ENCODE data around the gene CELA3A. TPM values are rescaled to one million over a fixed set of nuclear protein-coding genes. Genes with fewer than 3 reads are reported as not detected.

CELA3A gene
- total RNA-seq, 1 experiment from 2014 or later, result not detected

GRCh38 chr1:22045604-22046228 lies 44.3 kb downstream of the CELA3A start:
- intact Hi-C loops (cut with micrococcal nuclease; ENCODE audit: unreplicated experiment), result no loop called here
- H3K4me3 ChIP-seq (ENCODE audit: low read depth, low read length, poor library complexity, severe bottlenecking), result no peak overlapping the region
- ChIA-PET POLR2A (ENCODE audit: low non-redundant PET) (interaction anchor here (0.6 kb wide), 1 partner anchor 1160 kb away, joined by 4 read pairs; no protein-coding TSS in a partner anchor), CTCF (no interaction called here)
- TF ChIP-seq CTCF (conservative IDR thresholded peaks at IDR 0.05; ENCODE audit: low read depth, low read length) (no peak), EZH2 (IDR thresholded peaks at IDR 0.05; ENCODE audit: borderline replicate concordance, low read depth, low read length, poor library complexity, severe bottlenecking) (no peak)
- no peaks in the 10 kb centered on the region for H3K9me3 ChIP-seq (ENCODE audit: low read depth, low read length, poor library complexity, severe bottlenecking)
- H3K27ac ChIP-seq (ENCODE audit: low read depth, low read length, poor library complexity, severe bottlenecking), result no peak overlapping the region
- no peaks in the 10 kb centered on the region for H3K36me3 ChIP-seq (ENCODE audit: insufficient read depth, low read length, poor library complexity, severe bottlenecking)
- no peak for DNase-seq (ENCODE audit: low spot score)
- no TSS peak for BruUV-seq (replicated peaks)
- H3K4me1 ChIP-seq (ENCODE audit: insufficient read depth, low read length, poor library complexity, severe bottlenecking), result peaks cover 7% of the 10 kb centered on the region
- H3K27me3 ChIP-seq (replicated peaks; ENCODE audit: insufficient read depth, low read depth, low read length, poor library complexity), result no peaks in the 10 kb centered on the region

GRCh38 chr1:22048351-22049192 lies 47.1 kb downstream of the CELA3A start:
- TF ChIP-seq CTCF (conservative IDR thresholded peaks at IDR 0.05; ENCODE audit: low read depth, low read length) (no peak), EZH2 (IDR thresholded peaks at IDR 0.05; ENCODE audit: borderline replicate concordance, low read depth, low read length, poor library complexity, severe bottlenecking) (no peak)
- H3K27ac ChIP-seq (ENCODE audit: low read depth, low read length, poor library complexity, severe bottlenecking), result no peak overlapping the region
- CTCF ChIA-PET, result no interaction called here
- no peaks in the 10 kb centered on the region for H3K27me3 ChIP-seq (replicated peaks; ENCODE audit: insufficient read depth, low read depth, low read length, poor library complexity)
- H3K36me3 ChIP-seq (ENCODE audit: insufficient read depth, low read length, poor library complexity, severe bottlenecking), result no peaks in the 10 kb centered on the region
- no peaks in the 10 kb centered on the region for H3K9me3 ChIP-seq (ENCODE audit: low read depth, low read length, poor library complexity, severe bottlenecking)
- DNase-seq (ENCODE audit: low spot score), result no peak
- peaks cover 7% of the 10 kb centered on the region for H3K4me1 ChIP-seq (ENCODE audit: insufficient read depth, low read length, poor library complexity, severe bottlenecking)
- no peak overlapping the region for H3K4me3 ChIP-seq (ENCODE audit: low read depth, low read length, poor library complexity, severe bottlenecking)
- intact Hi-C loops (cut with micrococcal nuclease; ENCODE audit: unreplicated experiment), result no loop called here
- no TSS peak for BruUV-seq (replicated peaks)
- POLR2A ChIA-PET (ENCODE audit: low non-redundant PET), result no interaction called here

GRCh38 chr1:22050330-22050729 lies 48.9 kb downstream of the CELA3A start:
- TF ChIP-seq EZH2 (IDR thresholded peaks at IDR 0.05; ENCODE audit: borderline replicate concordance, low read depth, low read length, poor library complexity, severe bottlenecking) (no peak), CTCF (conservative IDR thresholded peaks at IDR 0.05; ENCODE audit: low read depth, low read length) (no peak)
- no peak overlapping the region for H3K27ac ChIP-seq (ENCODE audit: low read depth, low read length, poor library complexity, severe bottlenecking)
- CTCF ChIA-PET, result no interaction called here
- H3K4me3 ChIP-seq (ENCODE audit: low read depth, low read length, poor library complexity, severe bottlenecking), result no peak overlapping the region
- no peak for DNase-seq (ENCODE audit: low spot score)
- no TSS peak for BruUV-seq (replicated peaks)
- no peaks in the 10 kb centered on the region for H3K36me3 ChIP-seq (ENCODE audit: insufficient read depth, low read length, poor library complexity, severe bottlenecking)
- intact Hi-C loops (cut with micrococcal nuclease; ENCODE audit: unreplicated experiment), result no loop called here
- POLR2A ChIA-PET (ENCODE audit: low non-redundant PET), result no interaction called here
- peaks cover 7% of the 10 kb centered on the region for H3K4me1 ChIP-seq (ENCODE audit: insufficient read depth, low read length, poor library complexity, severe bottlenecking)
- no peaks in the 10 kb centered on the region for H3K9me3 ChIP-seq (ENCODE audit: low read depth, low read length, poor library complexity, severe bottlenecking)
- H3K27me3 ChIP-seq (replicated peaks; ENCODE audit: insufficient read depth, low read depth, low read length, poor library complexity), result no peaks in the 10 kb centered on the region
